T-helper 2 cell treated with Interferon-gamma antibody and Interleukin-4, amounts not matched to agents 5 μg/mL and 100 μg/mL, for 36 hours (primary cell): ENCODE results near the gene ENPP7.

Source experiments
- DNase-seq: peaks from one replicate; pipeline ENCODE4 v3.0.0; 2021; ENCODE audit warnings: low spot score
- H3K27ac Mint-ChIP-seq: one replicate; pipeline ENCODE4 v1.8.0; 2021; ENCODE audit warnings: mild to moderate bottlenecking, mixed read lengths
- H3K27me3 Mint-ChIP-seq: one replicate; pipeline ENCODE4 v1.8.0; 2021; ENCODE audit warnings: low read depth, mixed read lengths
- H3K36me3 Mint-ChIP-seq: one replicate; pipeline ENCODE4 v1.8.0; 2021; ENCODE audit warnings: low read depth, mixed read lengths
- H3K4me1 Mint-ChIP-seq: one replicate; pipeline ENCODE4 v1.8.0; 2021; ENCODE audit warnings: low read depth, mixed read lengths
- H3K4me3 Mint-ChIP-seq: one replicate; pipeline ENCODE4 v1.8.0; 2022; ENCODE audit warnings: mild to moderate bottlenecking, moderate library complexity, mixed read lengths
- H3K9me3 Mint-ChIP-seq: one replicate; pipeline ENCODE4 v1.8.0; 2021; ENCODE audit warnings: mixed read lengths

Gene ENPP7, protein sequence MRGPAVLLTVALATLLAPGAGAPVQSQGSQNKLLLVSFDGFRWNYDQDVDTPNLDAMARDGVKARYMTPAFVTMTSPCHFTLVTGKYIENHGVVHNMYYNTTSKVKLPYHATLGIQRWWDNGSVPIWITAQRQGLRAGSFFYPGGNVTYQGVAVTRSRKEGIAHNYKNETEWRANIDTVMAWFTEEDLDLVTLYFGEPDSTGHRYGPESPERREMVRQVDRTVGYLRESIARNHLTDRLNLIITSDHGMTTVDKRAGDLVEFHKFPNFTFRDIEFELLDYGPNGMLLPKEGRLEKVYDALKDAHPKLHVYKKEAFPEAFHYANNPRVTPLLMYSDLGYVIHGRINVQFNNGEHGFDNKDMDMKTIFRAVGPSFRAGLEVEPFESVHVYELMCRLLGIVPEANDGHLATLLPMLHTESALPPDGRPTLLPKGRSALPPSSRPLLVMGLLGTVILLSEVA

DNA sequence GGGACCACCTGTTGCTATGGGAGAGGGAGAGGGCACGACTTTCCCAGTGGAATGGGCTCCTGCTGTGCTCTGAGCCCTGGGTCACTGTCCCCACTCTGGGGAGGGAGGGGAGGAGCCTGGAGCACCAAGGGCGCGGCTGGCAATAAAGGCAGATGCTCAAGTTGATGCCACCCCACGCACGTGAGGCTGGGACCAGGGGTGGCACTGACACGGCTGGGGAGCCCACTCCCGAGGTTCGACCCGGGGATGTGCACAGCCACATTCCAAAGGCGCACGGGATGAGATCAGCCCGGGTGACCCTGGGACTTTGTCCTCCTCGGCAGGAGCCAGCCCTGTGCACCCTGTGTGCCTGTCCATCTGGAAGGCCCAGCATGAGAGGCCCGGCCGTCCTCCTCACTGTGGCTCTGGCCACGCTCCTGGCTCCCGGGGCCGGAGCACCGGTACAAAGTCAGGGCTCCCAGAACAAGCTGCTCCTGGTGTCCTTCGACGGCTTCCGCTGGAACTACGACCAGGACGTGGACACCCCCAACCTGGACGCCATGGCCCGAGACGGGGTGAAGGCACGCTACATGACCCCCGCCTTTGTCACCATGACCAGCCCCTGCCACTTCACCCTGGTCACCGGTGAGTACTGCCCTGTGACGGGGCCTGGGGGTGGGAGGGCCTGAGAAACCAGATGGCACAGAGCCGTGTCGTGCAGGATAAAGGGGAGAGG, at the start of gene ENPP7:
Gene ENPP7, plus strand, starts transcription at position 175 of the 715 bp plus-strand sequence. Its CDS starts 197 bp downstream, at position 372.
- DNase-seq: no peak
- peak within 1 kb of the TSS; percentile 31 for H3K27ac Mint-ChIP-seq
- H3K4me1 Mint-ChIP-seq: peaks cover 11% of the 10 kb centered on the region
- H3K27me3 Mint-ChIP-seq: no peaks in the 10 kb centered on the region
- H3K36me3 Mint-ChIP-seq: no peaks in the 10 kb centered on the region
- no peaks in the 10 kb centered on the region for H3K9me3 Mint-ChIP-seq
- H3K4me3 Mint-ChIP-seq: no peak within 1 kb of the TSS

DNA sequence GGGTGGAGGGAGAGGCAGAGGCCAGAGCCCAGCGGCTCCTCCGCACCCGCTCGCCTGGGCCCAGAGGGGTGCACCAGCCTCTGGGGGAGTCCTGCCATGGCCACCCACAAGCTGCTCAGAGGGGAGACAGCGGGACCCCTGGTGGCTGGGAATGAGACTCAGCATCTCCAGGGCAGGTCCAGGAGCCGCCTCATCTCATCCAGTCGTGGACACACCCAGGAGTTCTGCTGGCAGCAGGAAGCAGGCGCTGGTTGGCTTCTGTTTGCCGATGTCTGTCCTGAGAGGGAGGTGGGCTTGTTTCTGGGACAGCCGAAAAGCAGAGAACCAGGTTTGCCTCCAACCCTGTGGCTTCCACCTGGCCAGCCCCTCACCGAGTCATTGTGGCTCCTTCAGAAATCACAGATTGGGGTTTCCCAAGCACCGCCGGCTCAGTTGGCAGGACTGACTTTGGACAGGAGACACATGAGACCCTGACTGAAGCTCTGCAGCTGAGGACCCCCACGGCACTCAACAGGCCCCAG, 49.6 kb upstream of the ENPP7 start:
- Mint-ChIP-seq H3K4me3 (no peak overlapping the region), H3K36me3 (no peaks in the 10 kb centered on the region), H3K4me1 (no peaks in the 10 kb centered on the region), H3K27me3 (no peaks in the 10 kb centered on the region), H3K27ac (no peak overlapping the region), H3K9me3 (no peaks in the 10 kb centered on the region)
- DNase-seq: no peak

DNA sequence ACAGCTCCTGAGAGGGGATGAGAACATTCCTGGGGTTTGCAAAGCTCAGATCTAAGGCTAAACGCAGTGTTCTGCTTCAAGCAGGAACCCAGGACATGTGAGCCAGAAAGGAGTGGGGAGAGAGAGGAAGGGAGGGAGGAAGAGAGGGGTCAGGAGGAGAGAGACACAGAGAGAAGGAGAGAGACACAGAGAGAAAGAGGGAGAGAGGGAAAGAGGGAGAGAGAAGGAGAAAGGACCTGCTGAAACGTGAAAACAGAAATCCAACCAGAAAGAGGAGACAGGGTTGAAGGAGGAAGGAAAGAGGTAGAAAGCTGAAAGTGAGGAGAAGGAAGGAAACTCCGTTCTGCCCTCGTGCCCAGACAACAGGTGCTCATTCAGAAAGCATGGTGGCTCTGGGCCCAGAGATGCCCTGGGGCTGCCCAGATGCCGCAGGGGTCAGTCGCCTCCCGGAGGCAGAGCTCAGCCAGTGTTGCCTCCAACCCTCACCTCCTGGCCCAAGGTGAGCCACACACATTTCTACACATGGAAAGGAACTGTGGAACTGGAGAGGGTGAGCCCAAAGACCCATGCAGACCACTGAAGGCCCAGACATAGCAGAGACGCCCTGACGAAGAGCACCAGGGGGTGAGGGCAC, 49.0 kb upstream of the ENPP7 start:
- no peaks in the 10 kb centered on the region for H3K9me3 Mint-ChIP-seq
- H3K27me3 Mint-ChIP-seq: no peaks in the 10 kb centered on the region
- no peaks in the 10 kb centered on the region for H3K36me3 Mint-ChIP-seq
- no peak overlapping the region for H3K27ac Mint-ChIP-seq
- no peak overlapping the region for H3K4me3 Mint-ChIP-seq
- DNase-seq: no peak
- no peaks in the 10 kb centered on the region for H3K4me1 Mint-ChIP-seq

DNA sequence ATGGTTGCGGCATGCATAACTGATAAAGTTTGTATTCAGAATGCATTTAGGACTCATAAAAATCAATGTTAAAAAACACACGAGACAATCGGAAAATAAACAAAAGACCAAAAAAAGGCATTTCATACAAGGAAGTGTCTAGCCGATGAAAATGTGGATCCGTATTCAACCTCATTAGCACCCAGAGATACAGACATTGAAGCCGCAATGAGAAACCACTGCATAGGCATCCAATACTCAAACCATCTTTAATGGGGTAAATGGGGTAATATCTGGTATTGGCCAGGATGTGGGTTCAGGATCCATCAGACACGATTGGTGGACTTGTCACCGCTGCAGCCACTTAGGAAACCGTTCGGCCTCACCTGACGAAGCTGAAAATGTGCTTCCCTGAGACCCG, 47.4 kb upstream of the ENPP7 start:
- no peaks in the 10 kb centered on the region for H3K27me3 Mint-ChIP-seq
- H3K4me3 Mint-ChIP-seq: no peak overlapping the region
- H3K4me1 Mint-ChIP-seq: no peaks in the 10 kb centered on the region
- H3K9me3 Mint-ChIP-seq: no peaks in the 10 kb centered on the region
- no peaks in the 10 kb centered on the region for H3K36me3 Mint-ChIP-seq
- no peak overlapping the region for H3K27ac Mint-ChIP-seq
- no peak for DNase-seq

GRCh38 chr17:79684132-79684985, 46.4 kb upstream of the ENPP7 start:
- no peaks in the 10 kb centered on the region for H3K9me3 Mint-ChIP-seq
- no peak for DNase-seq
- no peaks in the 10 kb centered on the region for H3K4me1 Mint-ChIP-seq
- no peak overlapping the region for H3K27ac Mint-ChIP-seq
- no peak overlapping the region for H3K4me3 Mint-ChIP-seq
- H3K27me3 Mint-ChIP-seq: no peaks in the 10 kb centered on the region
- H3K36me3 Mint-ChIP-seq: no peaks in the 10 kb centered on the region

DNA sequence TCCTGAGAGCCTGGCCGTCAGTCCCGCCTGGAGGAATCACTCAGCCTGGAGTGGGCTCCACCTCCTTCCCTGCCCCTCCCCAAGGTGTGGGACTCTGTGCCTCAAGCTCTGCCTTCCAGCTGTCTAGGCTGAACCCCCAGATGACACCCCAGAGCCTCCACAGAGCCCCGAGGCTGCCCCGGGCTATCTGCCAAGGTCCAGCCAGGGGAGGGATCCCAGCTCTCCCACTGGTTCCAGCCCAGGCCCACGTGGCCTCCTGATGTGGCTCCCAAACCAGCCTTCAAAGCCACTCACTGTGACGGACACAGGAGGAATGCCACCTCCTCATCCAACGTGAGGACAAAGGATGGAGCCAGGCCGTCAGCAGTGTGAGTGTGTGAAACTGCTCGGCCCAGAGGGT, 45.6 kb upstream of the ENPP7 start:
- DNase-seq: no peak
- no peak overlapping the region for H3K4me3 Mint-ChIP-seq
- H3K27ac Mint-ChIP-seq: no peak overlapping the region
- no peaks in the 10 kb centered on the region for H3K4me1 Mint-ChIP-seq
- no peaks in the 10 kb centered on the region for H3K27me3 Mint-ChIP-seq
- no peaks in the 10 kb centered on the region for H3K36me3 Mint-ChIP-seq
- H3K9me3 Mint-ChIP-seq: no peaks in the 10 kb centered on the region

DNA sequence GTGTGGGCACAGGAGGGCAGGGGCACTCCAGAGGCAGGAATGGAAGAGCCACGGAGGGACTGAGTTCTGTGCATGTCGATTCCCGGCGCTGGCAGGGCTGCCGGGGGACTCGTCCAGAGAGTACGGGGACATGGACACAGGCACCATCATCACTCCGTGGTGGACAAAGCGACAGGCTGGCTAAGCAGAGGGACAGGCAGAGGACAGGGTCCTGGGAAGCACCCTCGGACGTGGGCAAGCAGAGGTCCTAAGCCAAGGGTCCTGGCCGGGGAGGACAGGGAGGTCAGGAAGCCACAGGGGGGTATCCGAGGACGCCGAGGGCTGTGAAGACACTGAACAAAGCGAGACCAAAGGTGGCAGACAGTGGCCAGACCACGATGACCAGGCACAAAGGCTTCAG, 44.3 kb upstream of the ENPP7 start:
- no peaks in the 10 kb centered on the region for H3K27me3 Mint-ChIP-seq
- no peaks in the 10 kb centered on the region for H3K9me3 Mint-ChIP-seq
- H3K27ac Mint-ChIP-seq: no peak overlapping the region
- H3K4me3 Mint-ChIP-seq: no peak overlapping the region
- H3K36me3 Mint-ChIP-seq: no peaks in the 10 kb centered on the region
- no peaks in the 10 kb centered on the region for H3K4me1 Mint-ChIP-seq
- no peak for DNase-seq

- H3K4me3 Mint-ChIP-seq: no peak overlapping the region
- H3K9me3 Mint-ChIP-seq: no peaks in the 10 kb centered on the region
- no peak overlapping the region for H3K27ac Mint-ChIP-seq
- H3K36me3 Mint-ChIP-seq: no peaks in the 10 kb centered on the region
- H3K4me1 Mint-ChIP-seq: no peaks in the 10 kb centered on the region
- DNase-seq: no peak
- no peaks in the 10 kb centered on the region for H3K27me3 Mint-ChIP-seq
These were observed 40.3 kb upstream of the ENPP7 start for GRCh38 chr17:79690466-79690865.

- no peak for DNase-seq
- H3K36me3 Mint-ChIP-seq: no peaks in the 10 kb centered on the region
- no peak overlapping the region for H3K27ac Mint-ChIP-seq
- no peaks in the 10 kb centered on the region for H3K9me3 Mint-ChIP-seq
- no peaks in the 10 kb centered on the region for H3K4me1 Mint-ChIP-seq
- no peaks in the 10 kb centered on the region for H3K27me3 Mint-ChIP-seq
- no peak overlapping the region for H3K4me3 Mint-ChIP-seq
These were observed 39.5 kb upstream of the ENPP7 start for GRCh38 chr17:79690988-79691836.

DNA sequence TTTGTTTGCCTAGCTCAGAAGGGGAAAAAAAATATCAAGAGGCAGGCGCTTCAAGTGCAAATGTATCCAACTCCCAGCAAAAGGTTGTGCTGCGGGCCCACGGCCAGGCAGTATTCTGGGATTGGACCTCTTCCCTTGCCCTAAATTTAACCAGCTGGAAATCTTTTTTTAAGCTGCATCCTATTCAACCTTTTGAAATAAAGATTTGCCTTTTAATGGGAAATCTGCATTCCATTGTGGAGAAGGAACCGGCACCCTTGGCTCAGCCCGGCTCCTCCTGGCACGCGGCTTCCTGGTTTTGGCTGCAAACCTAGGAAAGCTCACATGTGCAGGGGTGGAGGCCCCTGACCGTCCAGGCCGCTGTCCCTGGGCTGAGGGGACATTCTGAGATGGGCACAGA, 38.8 kb upstream of the ENPP7 start:
- Mint-ChIP-seq H3K36me3 (no peaks in the 10 kb centered on the region), H3K4me3 (no peak overlapping the region), H3K27me3 (peaks cover 2% of the 10 kb centered on the region), H3K27ac (no peak overlapping the region), H3K4me1 (no peaks in the 10 kb centered on the region), H3K9me3 (no peaks in the 10 kb centered on the region)
- no peak for DNase-seq

GRCh38 chr17:79693419-79693818, 37.3 kb upstream of the ENPP7 start:
- no peak overlapping the region for H3K27ac Mint-ChIP-seq
- peaks cover 8% of the 10 kb centered on the region for H3K27me3 Mint-ChIP-seq
- H3K36me3 Mint-ChIP-seq: no peaks in the 10 kb centered on the region
- H3K4me3 Mint-ChIP-seq: no peak overlapping the region
- no peaks in the 10 kb centered on the region for H3K9me3 Mint-ChIP-seq
- no peak for DNase-seq
- H3K4me1 Mint-ChIP-seq: no peaks in the 10 kb centered on the region

DNA sequence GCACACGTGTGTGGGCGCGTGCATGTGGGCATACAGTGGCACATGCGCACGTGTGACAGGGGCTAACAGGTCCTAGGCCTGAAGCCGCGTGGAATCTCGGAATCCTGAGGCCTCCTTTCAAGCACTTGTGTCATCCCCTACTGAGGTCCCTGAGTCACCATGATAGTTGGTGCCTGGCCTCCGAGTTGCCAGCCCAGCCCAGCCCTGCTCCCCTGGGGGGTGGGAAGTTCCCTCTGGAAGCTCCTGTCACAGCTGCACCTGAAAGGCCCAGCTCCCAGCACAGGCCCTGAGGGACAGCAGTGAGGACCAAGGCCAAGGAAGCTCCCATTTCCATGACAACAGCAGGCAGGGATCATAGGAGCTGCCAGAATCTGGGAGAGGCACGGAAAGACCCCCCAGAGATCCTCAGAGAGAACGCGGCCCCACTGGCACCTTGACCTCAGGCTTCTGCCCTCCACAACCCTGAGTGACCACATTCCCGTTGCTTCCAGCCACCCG, 35.4 kb upstream of the ENPP7 start:
- Mint-ChIP-seq H3K36me3 (no peaks in the 10 kb centered on the region), H3K27me3 (peaks cover 8% of the 10 kb centered on the region), H3K27ac (no peak overlapping the region), H3K4me1 (no peaks in the 10 kb centered on the region), H3K9me3 (no peaks in the 10 kb centered on the region), H3K4me3 (no peak overlapping the region)
- DNase-seq: no peak
